ENCODE measurements around the gene CHST8. TPM values are rescaled to one million over a fixed set of nuclear protein-coding genes. Genes with fewer than 3 reads are reported as not detected.

The CHST8 gene
- total RNA-seq, 1 donor from 2014 or later, result 26.6 TPM

GRCh38 chr19:33698576-33699435 is 77.1 kb downstream of the CHST8 start:
- Mint-ChIP-seq H3K9me3 (no peaks in the 10 kb centered on the region), H3K4me3 (no peak overlapping the region), H3K27me3 (ENCODE audit: low read depth) (peaks cover 10% of the 10 kb centered on the region), H3K4me1 (no peaks in the 10 kb centered on the region), H3K27ac (no peak overlapping the region), H3K36me3 (peaks cover 2% of the 10 kb centered on the region)
- no peak for DNase-seq (ENCODE audit: low spot score in 2 of 2, unreplicated experiment in 2 of 2)
- TF ChIP-seq, protein P1, sequence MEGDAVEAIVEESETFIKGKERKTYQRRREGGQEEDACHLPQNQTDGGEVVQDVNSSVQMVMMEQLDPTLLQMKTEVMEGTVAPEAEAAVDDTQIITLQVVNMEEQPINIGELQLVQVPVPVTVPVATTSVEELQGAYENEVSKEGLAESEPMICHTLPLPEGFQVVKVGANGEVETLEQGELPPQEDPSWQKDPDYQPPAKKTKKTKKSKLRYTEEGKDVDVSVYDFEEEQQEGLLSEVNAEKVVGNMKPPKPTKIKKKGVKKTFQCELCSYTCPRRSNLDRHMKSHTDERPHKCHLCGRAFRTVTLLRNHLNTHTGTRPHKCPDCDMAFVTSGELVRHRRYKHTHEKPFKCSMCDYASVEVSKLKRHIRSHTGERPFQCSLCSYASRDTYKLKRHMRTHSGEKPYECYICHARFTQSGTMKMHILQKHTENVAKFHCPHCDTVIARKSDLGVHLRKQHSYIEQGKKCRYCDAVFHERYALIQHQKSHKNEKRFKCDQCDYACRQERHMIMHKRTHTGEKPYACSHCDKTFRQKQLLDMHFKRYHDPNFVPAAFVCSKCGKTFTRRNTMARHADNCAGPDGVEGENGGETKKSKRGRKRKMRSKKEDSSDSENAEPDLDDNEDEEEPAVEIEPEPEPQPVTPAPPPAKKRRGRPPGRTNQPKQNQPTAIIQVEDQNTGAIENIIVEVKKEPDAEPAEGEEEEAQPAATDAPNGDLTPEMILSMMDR (IDR thresholded peaks at IDR 0.05; ENCODE audit: unreplicated experiment), result no peak

GRCh38 chr19:33699754-33700407 is 78.1 kb downstream of the CHST8 start:
- DNase-seq (ENCODE audit: low spot score in 2 of 2, unreplicated experiment in 2 of 2), result no peak
- Mint-ChIP-seq H3K36me3 (peaks cover 2% of the 10 kb centered on the region), H3K4me1 (no peaks in the 10 kb centered on the region), H3K27ac (no peak overlapping the region), H3K27me3 (ENCODE audit: low read depth) (peaks cover 10% of the 10 kb centered on the region), H3K9me3 (no peaks in the 10 kb centered on the region), H3K4me3 (no peak overlapping the region)
- TF ChIP-seq, protein P1 (IDR thresholded peaks at IDR 0.05; ENCODE audit: unreplicated experiment), result no peak

DNA sequence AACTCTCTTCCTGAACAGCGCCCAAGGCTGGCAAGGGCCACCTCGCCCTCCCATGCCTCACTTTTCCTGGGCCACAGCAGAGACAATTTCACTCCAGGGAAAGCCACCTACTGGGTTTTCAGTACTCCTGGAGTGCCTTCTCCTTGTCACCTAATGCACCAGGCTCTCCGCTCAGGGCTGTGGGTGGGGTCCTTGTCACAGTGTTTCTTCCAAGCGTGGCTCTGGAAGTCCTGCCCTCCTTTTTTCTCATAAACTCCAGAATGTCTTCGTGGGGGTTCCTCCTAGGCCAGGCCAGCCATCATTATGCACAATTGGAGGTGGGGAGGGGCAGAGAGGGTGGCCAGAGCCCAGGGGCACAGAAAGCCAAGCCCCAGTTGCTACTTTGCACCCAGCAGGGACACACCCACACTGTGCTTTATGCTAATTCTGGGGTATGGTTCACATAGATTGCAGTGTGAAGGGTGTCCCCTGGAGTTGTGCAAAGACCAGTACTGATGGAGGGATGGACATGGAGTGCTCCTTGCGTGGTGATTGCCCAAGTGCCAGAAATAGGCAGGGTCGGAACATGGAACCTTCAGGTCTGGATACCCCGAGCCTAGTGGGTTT is 78.8 kb downstream of the CHST8 start:
- no peak overlapping the region for H3K4me3 Mint-ChIP-seq
- H3K27ac Mint-ChIP-seq, result no peak overlapping the region
- TF ChIP-seq, protein P1 (IDR thresholded peaks at IDR 0.05; ENCODE audit: unreplicated experiment), result no peak
- H3K27me3 Mint-ChIP-seq (ENCODE audit: low read depth), result peaks cover 10% of the 10 kb centered on the region
- H3K9me3 Mint-ChIP-seq, result no peaks in the 10 kb centered on the region
- H3K36me3 Mint-ChIP-seq, result peaks cover 2% of the 10 kb centered on the region
- no peaks in the 10 kb centered on the region for H3K4me1 Mint-ChIP-seq
- no peak for DNase-seq (ENCODE audit: low spot score in 2 of 2, unreplicated experiment in 2 of 2)

DNA sequence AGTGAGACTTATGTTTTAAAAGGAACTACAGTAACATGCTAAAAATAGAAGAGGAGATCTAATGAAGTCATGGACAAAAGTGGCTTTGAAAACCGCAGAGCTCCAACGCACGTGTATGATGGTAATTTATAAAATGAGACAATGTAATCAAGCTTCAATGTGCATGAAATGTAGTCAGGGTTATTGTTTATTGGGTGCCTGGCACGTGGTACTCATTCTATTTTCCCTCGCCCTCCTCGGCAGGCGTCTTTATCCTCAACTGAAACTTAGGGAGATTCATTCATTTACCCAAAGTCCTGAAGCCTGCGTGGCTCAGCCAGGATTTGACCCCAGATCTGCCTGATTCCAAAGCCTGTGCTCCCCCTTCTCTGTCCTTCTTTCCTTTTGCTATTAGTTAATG is 79.8 kb downstream of the CHST8 start:
- H3K36me3 Mint-ChIP-seq, result no peaks in the 10 kb centered on the region
- no peaks in the 10 kb centered on the region for H3K4me1 Mint-ChIP-seq
- H3K27ac Mint-ChIP-seq, result no peak overlapping the region
- DNase-seq (ENCODE audit: low spot score in 2 of 2, unreplicated experiment in 2 of 2), result no peak
- H3K27me3 Mint-ChIP-seq (ENCODE audit: low read depth), result peaks cover 10% of the 10 kb centered on the region
- TF ChIP-seq, protein P1 (IDR thresholded peaks at IDR 0.05; ENCODE audit: unreplicated experiment), result no peak
- H3K9me3 Mint-ChIP-seq, result no peaks in the 10 kb centered on the region
- no peak overlapping the region for H3K4me3 Mint-ChIP-seq

- Mint-ChIP-seq H3K27me3 (ENCODE audit: low read depth) (peaks cover 13% of the 10 kb centered on the region), H3K27ac (no peak overlapping the region), H3K4me3 (no peak overlapping the region), H3K9me3 (no peaks in the 10 kb centered on the region), H3K4me1 (no peaks in the 10 kb centered on the region), H3K36me3 (no peaks in the 10 kb centered on the region)
- no peak for DNase-seq (ENCODE audit: low spot score in 2 of 2, unreplicated experiment in 2 of 2)
- TF ChIP-seq, protein P1 (IDR thresholded peaks at IDR 0.05; ENCODE audit: unreplicated experiment), result no peak
Observed at GRCh38 chr19:33702606-33703437, 81.1 kb downstream of the CHST8 start.

Measured in mesothelial cell of epicardium (in vitro differentiated cells).